Mesendoderm (in vitro differentiated cells): ENCODE data around the gene TXNDC5.

Source experiments
- DNase-seq: peaks from one replicate; pipeline ENCODE4 v3.0.0; 2013
- H2AK5ac ChIP-seq: 2 replicates; pipeline ENCODE4 v1.6.1; 2013; ENCODE audit warnings: low read length, inconsistent platforms
- H2BK120ac ChIP-seq: 2 replicates; pipeline ENCODE4 v1.6.1; 2013; ENCODE audit warnings: low read depth, mild to moderate bottlenecking, low read length, moderate library complexity, mixed read lengths
- H2BK15ac ChIP-seq: replicated peaks from 2 replicates; pipeline ENCODE4 v1.6.1; 2013; ENCODE audit warnings: low read depth, mild to moderate bottlenecking, moderate library complexity
- H2BK5ac ChIP-seq: 2 replicates; pipeline ENCODE4 v1.6.1; 2013; ENCODE audit warnings: low read length, inconsistent platforms
- H3K18ac ChIP-seq: 2 replicates; pipeline ENCODE4 v1.6.1; 2013; ENCODE audit warnings: mild to moderate bottlenecking, low read length, mixed read lengths
- H3K23ac ChIP-seq: one replicate; pipeline ENCODE4 v1.6.1; 2013; ENCODE audit warnings: low read length
- H3K27ac ChIP-seq: 2 replicates; pipeline ENCODE4 v1.5.1; 2013; ENCODE audit warnings: low read depth, mild to moderate bottlenecking, inconsistent platforms, low read length, moderate library complexity
- H3K27me3 ChIP-seq: 2 replicates; pipeline ENCODE4 v1.6.1; 2013; ENCODE audit warnings: low read length, control low read depth, mild to moderate bottlenecking, inconsistent platforms; ENCODE audit not compliant: insufficient read depth, poor library complexity
- H3K36me3 ChIP-seq: 2 replicates; pipeline ENCODE4 v1.6.1; 2013; ENCODE audit warnings: low read length, inconsistent platforms; ENCODE audit not compliant: control insufficient read depth, insufficient read depth
- H3K4ac ChIP-seq: one replicate; pipeline ENCODE4 v1.6.1; 2013; ENCODE audit warnings: low read depth, mild to moderate bottlenecking, low read length, moderate library complexity
- H3K4me1 ChIP-seq: 2 replicates; pipeline ENCODE4 v1.6.1; 2013; ENCODE audit warnings: low read depth, low read length, inconsistent platforms; ENCODE audit not compliant: control insufficient read depth
- H3K4me2 ChIP-seq: 2 replicates; pipeline ENCODE4 v1.6.1; 2013; ENCODE audit warnings: low read length
- H3K4me3 ChIP-seq: 2 replicates; pipeline ENCODE4 v1.5.1; 2013; ENCODE audit warnings: mild to moderate bottlenecking, low read length
- H3K56ac ChIP-seq: one replicate; pipeline ENCODE4 v1.6.1; 2013; ENCODE audit warnings: low read length
- H3K79me1 ChIP-seq: 2 replicates; pipeline ENCODE4 v1.6.1; 2013; ENCODE audit warnings: low read length, inconsistent platforms
- H3K79me2 ChIP-seq: 2 replicates; pipeline ENCODE4 v1.6.1; 2013; ENCODE audit warnings: mild to moderate bottlenecking, low read length; ENCODE audit not compliant: control insufficient read depth, insufficient read depth
- H3K9ac ChIP-seq: 2 replicates; pipeline ENCODE4 v1.6.1; 2013; ENCODE audit warnings: low read length, inconsistent platforms
- H4K5ac ChIP-seq: one replicate; pipeline ENCODE4 v1.6.1; 2013; ENCODE audit warnings: low read length
- H4K8ac ChIP-seq: one replicate; pipeline ENCODE4 v1.6.1; 2013; ENCODE audit warnings: low read depth, mild to moderate bottlenecking, control low read depth, low read length, moderate library complexity
- WGBS: extraction: QIAGEN DNeasy Blood & Tissue Kit; methylation state at CpG from one replicate; pipeline ENCODE4 v1.1.7; 2013; ENCODE audit warnings: low lambda C conversion rate, missing lambda C conversion rate; ENCODE audit not compliant: insufficient coverage; ENCODE audit errors: extremely low coverage; 5-methylcytosine and 5-hydroxymethylcytosine counted together

TXNDC5 gene

GRCh38 chr6:7903673-7904072 is 6.9 kb downstream of the TXNDC5 start:
- H3K79me2 ChIP-seq: peaks cover 28% of the 10 kb centered on the region
- no peak overlapping the region for H3K23ac ChIP-seq
- H3K4ac ChIP-seq: no peak overlapping the region
- peaks cover 10% of the 10 kb centered on the region for H3K36me3 ChIP-seq
- no peak overlapping the region for H3K4me3 ChIP-seq
- H4K5ac ChIP-seq: no peak overlapping the region
- H3K27ac ChIP-seq: no peak overlapping the region
- DNase-seq: no peak
- no CpG with 5 or more reads among the region's 3 CpGs for WGBS
- H2BK15ac ChIP-seq: no peak overlapping the region
- no peak overlapping the region for H3K56ac ChIP-seq
- no peaks in the 10 kb centered on the region for H3K27me3 ChIP-seq
- H2BK120ac ChIP-seq: no peak overlapping the region
- H2AK5ac ChIP-seq: no peak overlapping the region
- no peak overlapping the region for H3K4me2 ChIP-seq
- no peak overlapping the region for H4K8ac ChIP-seq
- H3K79me1 ChIP-seq: peaks cover 19% of the 10 kb centered on the region
- no peaks in the 10 kb centered on the region for H3K4me1 ChIP-seq
- no peak overlapping the region for H3K18ac ChIP-seq
- H2BK5ac ChIP-seq: no peak overlapping the region
- H3K9ac ChIP-seq: no peak overlapping the region

- H3K27me3 ChIP-seq: no peaks in the 10 kb centered on the region
- no peak overlapping the region for H2BK15ac ChIP-seq
- H3K4me3 ChIP-seq: no peak overlapping the region
- peaks cover 10% of the 10 kb centered on the region for H3K36me3 ChIP-seq
- WGBS: no CpG with 5 or more reads among the region's 1 CpG
- no peaks in the 10 kb centered on the region for H3K4me1 ChIP-seq
- no peak for DNase-seq
- H3K79me2 ChIP-seq: peaks cover 22% of the 10 kb centered on the region
- no peak overlapping the region for H4K8ac ChIP-seq
- no peak overlapping the region for H2BK120ac ChIP-seq
- no peak overlapping the region for H2BK5ac ChIP-seq
- H3K23ac ChIP-seq: no peak overlapping the region
- no peak overlapping the region for H3K18ac ChIP-seq
- no peak overlapping the region for H2AK5ac ChIP-seq
- no peak overlapping the region for H4K5ac ChIP-seq
- no peak overlapping the region for H3K9ac ChIP-seq
- no peak overlapping the region for H3K27ac ChIP-seq
- H3K4me2 ChIP-seq: no peak overlapping the region
- H3K56ac ChIP-seq: no peak overlapping the region
- peaks cover 19% of the 10 kb centered on the region for H3K79me1 ChIP-seq
- H3K4ac ChIP-seq: no peak overlapping the region
These were observed 7.7 kb downstream of the TXNDC5 start for GRCh38 chr6:7902867-7903266.

- H2AK5ac ChIP-seq: no peak overlapping the region
- H3K4ac ChIP-seq: no peak overlapping the region
- H3K4me3 ChIP-seq: no peak overlapping the region
- H3K23ac ChIP-seq: no peak overlapping the region
- H4K8ac ChIP-seq: no peak overlapping the region
- no peak overlapping the region for H2BK15ac ChIP-seq
- no peak overlapping the region for H3K18ac ChIP-seq
- H3K27me3 ChIP-seq: no peaks in the 10 kb centered on the region
- no peak overlapping the region for H3K4me2 ChIP-seq
- no peak overlapping the region for H3K56ac ChIP-seq
- no peak overlapping the region for H4K5ac ChIP-seq
- no peaks in the 10 kb centered on the region for H3K4me1 ChIP-seq
- H3K36me3 ChIP-seq: peaks cover 10% of the 10 kb centered on the region
- H3K27ac ChIP-seq: no peak overlapping the region
- no CpG with 5 or more reads among the region's 8 CpGs for WGBS
- H3K79me2 ChIP-seq: peaks cover 16% of the 10 kb centered on the region
- H3K9ac ChIP-seq: no peak overlapping the region
- no peak overlapping the region for H2BK120ac ChIP-seq
- H2BK5ac ChIP-seq: no peak overlapping the region
- H3K79me1 ChIP-seq: peaks cover 19% of the 10 kb centered on the region
- no peak for DNase-seq
These were observed 8.4 kb downstream of the TXNDC5 start for GRCh38 chr6:7902221-7902620.

GRCh38 chr6:7901780-7902179 is 8.8 kb downstream of the TXNDC5 start:
- H2BK120ac ChIP-seq: no peak overlapping the region
- no peak for DNase-seq
- no peak overlapping the region for H3K4me3 ChIP-seq
- no peak overlapping the region for H3K4me2 ChIP-seq
- H3K79me1 ChIP-seq: peaks cover 18% of the 10 kb centered on the region
- no peak overlapping the region for H4K5ac ChIP-seq
- peaks cover 12% of the 10 kb centered on the region for H3K79me2 ChIP-seq
- no CpG with 5 or more reads among the region's 4 CpGs for WGBS
- no peak overlapping the region for H3K27ac ChIP-seq
- H3K4me1 ChIP-seq: no peaks in the 10 kb centered on the region
- no peak overlapping the region for H3K18ac ChIP-seq
- no peak overlapping the region for H2BK15ac ChIP-seq
- H3K9ac ChIP-seq: no peak overlapping the region
- peaks cover 10% of the 10 kb centered on the region for H3K36me3 ChIP-seq
- H4K8ac ChIP-seq: no peak overlapping the region
- H3K23ac ChIP-seq: no peak overlapping the region
- no peaks in the 10 kb centered on the region for H3K27me3 ChIP-seq
- no peak overlapping the region for H2BK5ac ChIP-seq
- no peak overlapping the region for H2AK5ac ChIP-seq
- H3K4ac ChIP-seq: no peak overlapping the region
- no peak overlapping the region for H3K56ac ChIP-seq

GRCh38 chr6:7901056-7901455 is 9.5 kb downstream of the TXNDC5 start:
- no peak overlapping the region for H2AK5ac ChIP-seq
- H3K27ac ChIP-seq: no peak overlapping the region
- H3K79me2 ChIP-seq: peaks cover 9% of the 10 kb centered on the region
- no peak overlapping the region for H3K23ac ChIP-seq
- H3K18ac ChIP-seq: no peak overlapping the region
- H3K36me3 ChIP-seq: peaks cover 12% of the 10 kb centered on the region
- no peak overlapping the region for H3K56ac ChIP-seq
- H3K4me2 ChIP-seq: no peak overlapping the region
- H4K8ac ChIP-seq: no peak overlapping the region
- H2BK120ac ChIP-seq: no peak overlapping the region
- H3K4ac ChIP-seq: no peak overlapping the region
- H2BK15ac ChIP-seq: no peak overlapping the region
- DNase-seq: no peak
- peaks cover 16% of the 10 kb centered on the region for H3K79me1 ChIP-seq
- WGBS: no CpG with 5 or more reads among the region's 9 CpGs
- H3K4me3 ChIP-seq: no peak overlapping the region
- H2BK5ac ChIP-seq: no peak overlapping the region
- H3K4me1 ChIP-seq: no peaks in the 10 kb centered on the region
- H4K5ac ChIP-seq: no peak overlapping the region
- H3K27me3 ChIP-seq: no peaks in the 10 kb centered on the region
- H3K9ac ChIP-seq: no peak overlapping the region

GRCh38 chr6:7900621-7901020 is 10.0 kb downstream of the TXNDC5 start:
- H2BK5ac ChIP-seq: no peak overlapping the region
- no peak overlapping the region for H4K8ac ChIP-seq
- no peak overlapping the region for H3K56ac ChIP-seq
- H2AK5ac ChIP-seq: no peak overlapping the region
- no peak overlapping the region for H3K23ac ChIP-seq
- H3K27me3 ChIP-seq: no peaks in the 10 kb centered on the region
- no peak overlapping the region for H3K27ac ChIP-seq
- H3K79me1 ChIP-seq: peaks cover 16% of the 10 kb centered on the region
- no CpG with 5 or more reads among the region's 2 CpGs for WGBS
- DNase-seq: no peak
- H3K4me1 ChIP-seq: no peaks in the 10 kb centered on the region
- no peak overlapping the region for H2BK15ac ChIP-seq
- no peak overlapping the region for H3K4me3 ChIP-seq
- H3K9ac ChIP-seq: no peak overlapping the region
- H4K5ac ChIP-seq: no peak overlapping the region
- H2BK120ac ChIP-seq: no peak overlapping the region
- H3K4ac ChIP-seq: no peak overlapping the region
- H3K4me2 ChIP-seq: no peak overlapping the region
- no peak overlapping the region for H3K18ac ChIP-seq
- H3K79me2 ChIP-seq: peaks cover 6% of the 10 kb centered on the region
- H3K36me3 ChIP-seq: peaks cover 12% of the 10 kb centered on the region
